K562 (cell line): ENCODE data around the gene OXSR1. TPM values are rescaled to one million over a fixed set of nuclear protein-coding genes. Genes with fewer than 3 reads are reported as not detected.
A peak's percentile ranks its signal among the peaks of the same experiment; 100 is the strongest.

Experiments
- AFF4 ChIP-seq: sonication (generic); formaldehyde crosslinking; IDR thresholded peaks from 2 replicates; pipeline ENCODE4 v1.8.0; 2023; ENCODE audit warnings: mild to moderate bottlenecking, missing genetic modification reagents
- ARNT ChIP-seq, 2 experiments: fragments of 450-650 bp; IDR thresholded peaks; 2 replicates each; pipeline ENCODE4 v1.6.1; 2016; ENCODE audit warnings: mild to moderate bottlenecking in 1 of 2
- BACH1 ChIP-seq: fragments of 200-800 bp; sonication (Bioruptor generic); IDR thresholded peaks from 2 replicates; pipeline ENCODE4 v1.6.1; 2016; ENCODE audit warnings: missing genetic modification characterization, missing compliant biosample characterization
- BDP1 ChIP-seq: IDR thresholded peaks from 3 replicates; pipeline ENCODE4 v1.6.1; 2011; ENCODE audit not compliant: insufficient read length, insufficient read depth
- CCAR2 ChIP-seq: fragments of 200-400 bp; formaldehyde crosslinking; IDR thresholded peaks from 2 replicates; pipeline ENCODE4 v1.6.1; 2017; ENCODE audit warnings: mild to moderate bottlenecking, low read depth, low read length
- CHD4 ChIP-seq: fragments of 200-600 bp; sonication (generic); IDR thresholded peaks from 3 replicates; pipeline ENCODE4 v1.6.1; 2012; ENCODE audit warnings: low read depth, mild to moderate bottlenecking, mixed read lengths, low read length, inconsistent platforms; ENCODE audit not compliant: insufficient read depth, insufficient replicate concordance, poor library complexity, severe bottlenecking
- CREBBP ChIP-seq: IDR thresholded peaks from one replicate; pipeline ENCODE4 v1.6.1; 2012; ENCODE audit warnings: low read depth, mild to moderate bottlenecking, control low read depth, inconsistent platforms, low read length
- FOXK1 ChIP-seq: sonication (generic); formaldehyde crosslinking; IDR thresholded peaks from 2 replicates; pipeline ENCODE4 v1.8.0; 2022; ENCODE audit warnings: missing genetic modification reagents, mild to moderate bottlenecking, borderline replicate concordance
- HMG20B ChIP-seq: fragments of 250-450 bp; sonication (Bioruptor Pico); IDR thresholded peaks from 2 replicates; pipeline ENCODE4 v1.5.0; 2021; ENCODE audit warnings: mild to moderate bottlenecking
- HNRNPLL ChIP-seq: fragments of 200-400 bp; formaldehyde crosslinking; IDR thresholded peaks from 2 replicates; pipeline ENCODE4 v1.6.1; 2017; ENCODE audit warnings: low read length, low read depth, mild to moderate bottlenecking; ENCODE audit not compliant: poor library complexity, severe bottlenecking
- ILK ChIP-seq: fragments of 450-650 bp; IDR thresholded peaks from 2 replicates; pipeline ENCODE4 v1.6.1; 2016; ENCODE audit warnings: missing genetic modification characterization, low read depth, mild to moderate bottlenecking, missing compliant biosample characterization, moderate library complexity, borderline replicate concordance
- KLF10 ChIP-seq: fragments of 250-450 bp; sonication (Bioruptor Pico); IDR thresholded peaks from 2 replicates; pipeline ENCODE4 v1.6.1; 2021; ENCODE audit warnings: matching md5 sums
- NKRF ChIP-seq: fragments of 450-650 bp; IDR thresholded peaks from 2 replicates; pipeline ENCODE4 v1.6.1; 2016; ENCODE audit warnings: borderline replicate concordance
- PHB ChIP-seq: fragments of 250-450 bp; sonication (Bioruptor Pico); IDR thresholded peaks from 2 replicates; pipeline ENCODE4 v1.5.0; 2021
- PURB ChIP-seq: sonication (generic); formaldehyde crosslinking; IDR thresholded peaks from 2 replicates; pipeline ENCODE4 v1.9.0; 2021; ENCODE audit warnings: low read depth, mild to moderate bottlenecking, missing genetic modification reagents
- SRSF3 ChIP-seq: fragments of 200-400 bp; formaldehyde crosslinking; IDR thresholded peaks from 2 replicates; pipeline ENCODE4 v1.6.1; 2016; ENCODE audit warnings: mild to moderate bottlenecking, low read length, moderate library complexity; ENCODE audit not compliant: insufficient read depth
- TARDBP ChIP-seq: fragments of 450-650 bp; IDR thresholded peaks from 2 replicates; pipeline ENCODE4 v1.6.1; 2016
- TBL1XR1 ChIP-seq, 2 experiments: IDR thresholded peaks; 2 replicates each; pipeline ENCODE4 v1.6.1; 2012; ENCODE audit warnings: improper control_type of control experiment in 2 of 2, low read length in 2 of 2, mild to moderate bottlenecking in 1 of 2
- TCF7 ChIP-seq: sonication (generic); IDR thresholded peaks from 2 replicates; pipeline ENCODE4 v1.6.1; 2016; ENCODE audit warnings: antibody characterized with exemption, borderline replicate concordance
- ZBTB2 ChIP-seq: fragments of 450-650 bp; IDR thresholded peaks from 2 replicates; pipeline ENCODE4 v1.6.1; 2016; ENCODE audit warnings: antibody characterized with exemption
- ZBTB8A ChIP-seq: fragments of 450-650 bp; IDR thresholded peaks from 2 replicates; pipeline ENCODE4 v1.6.1; 2018; ENCODE audit warnings: mild to moderate bottlenecking, moderate library complexity; ENCODE audit not compliant: partially characterized antibody
- ZC3H8 ChIP-seq: fragments of 450-650 bp; IDR thresholded peaks from 2 replicates; pipeline ENCODE4 v1.6.1; 2017
- ZFP1 ChIP-seq: fragments of 450-650 bp; formaldehyde crosslinking; IDR thresholded peaks from 2 replicates; pipeline ENCODE4 v1.4.0; 2020; ENCODE audit warnings: mild to moderate bottlenecking, mixed read lengths
- ZNF124 ChIP-seq: sonication (generic); formaldehyde crosslinking; IDR thresholded peaks from 2 replicates; pipeline ENCODE4 v1.8.1; 2022; ENCODE audit warnings: missing genetic modification reagents
- ZNF140 ChIP-seq: fragments of 250-450 bp; sonication (Bioruptor Pico); IDR thresholded peaks from 2 replicates; pipeline ENCODE4 v1.8.0; 2021; ENCODE audit warnings: moderate library complexity, mild to moderate bottlenecking, inconsistent platforms
- ZNF253 ChIP-seq: fragments of 250-450 bp; sonication (Bioruptor Pico); conservative IDR thresholded peaks from 2 replicates; pipeline ENCODE4 v1.6.1; 2021; ENCODE audit warnings: mild to moderate bottlenecking
- polyA plus RNA-seq, 8 experiments: library from polyadenylated mRNA; depleted of rRNA in 4 of 8; stranded (reverse) in 5 of 8; unstranded in 3 of 8; fragments of >200 nt; fragmentation: Nextera tagmentation in 2 of 8; fragmentation: Illumina TruSeq in 1 of 8; extraction: Ambion mirVana in 2 of 8; extraction: Trizol in 1 of 8; gene quantifications; 2 replicates each; pipeline versions ENCODE4 v1.2.1 to v1.2.3, GENCODE V29; 2011 to 2014; ENCODE audit warnings: inconsistent platforms in 1 of 8, missing spikeins in 1 of 8
- total RNA-seq, 7 experiments: library from RNA; depleted of rRNA in 6 of 7; stranded (reverse); fragments of >200 nt in 6 of 7; fragmentation: Illumina TruSeq in 2 of 7; extraction: Trizol in 2 of 7; gene quantifications; 2 replicates each; pipeline versions ENCODE4 v1.2.1 to v1.2.3, GENCODE V29; 2011 to 2021; ENCODE audit warnings: low replicate concordance in 1 of 7

The OXSR1 gene
- total and polyA plus RNA-seq, 9 of the 15 experiments (the other 6 are each of a cell fraction or from before 2014, with no cell fraction given) = 15.7 to 87.6 (median 48.7) TPM

GRCh38 chr3:38164643-38164951 is 740 bp upstream of the OXSR1 start (continued):
- no peak for TF ChIP-seq ZBTB2
- no peak for TF ChIP-seq ILK
- TF ChIP-seq ARNT (IDR thresholded peaks at IDR 0.05) = no peak
- no peak for TF ChIP-seq PURB (CRISPR knock-in tag)
- no peak for TF ChIP-seq BDP1
- no peak for TF ChIP-seq HNRNPLL
- TF ChIP-seq ZNF253 (CRISPR knock-in tag) = no peak
- no peak for TF ChIP-seq SRSF3
- TF ChIP-seq ZBTB8A = no peak
- TF ChIP-seq PHB = no peak
- TF ChIP-seq CCAR2 = no peak
- TF ChIP-seq AFF4 (CRISPR knock-in tag) = no peak
- TF ChIP-seq ZNF124 (CRISPR knock-in tag) = no peak
- no peak for TF ChIP-seq ZFP1 (CRISPR knock-in tag)
- TF ChIP-seq CREBBP = no peak
- 0 out of 2 replicates have a peak, but pooled peaks have one; percentile 20 for TF ChIP-seq ZC3H8
- TF ChIP-seq TARDBP = no peak
- TF ChIP-seq KLF10 (CRISPR knock-in tag) = no peak
- TF ChIP-seq CHD4 = no peak
- peak; percentile 65; the same call in 1 of the 2 replicates for TF ChIP-seq TCF7
- TF ChIP-seq ZNF140 = no peak
- TF ChIP-seq BACH1 (tag) = no peak
- TF ChIP-seq TBL1XR1 (IDR thresholded peaks at IDR 0.05; ENCODE audit: low read length in 2 of 2) = no peak
- no peak for TF ChIP-seq NKRF
- no peak for TF ChIP-seq HMG20B (CRISPR knock-in tag)
- no peak for TF ChIP-seq FOXK1 (CRISPR knock-in tag)
